Measurements from ENCODE around the gene FBXW8. TPM values are rescaled to one million over a fixed set of nuclear protein-coding genes. Genes with fewer than 3 reads are reported as not detected.

Gene FBXW8
- total RNA-seq, 5 donors from 2014 or later (not counting 1 experiment from before 2014, with no cell fraction given) = 10.7 to 17.9 (median 13.0) TPM

DNA sequence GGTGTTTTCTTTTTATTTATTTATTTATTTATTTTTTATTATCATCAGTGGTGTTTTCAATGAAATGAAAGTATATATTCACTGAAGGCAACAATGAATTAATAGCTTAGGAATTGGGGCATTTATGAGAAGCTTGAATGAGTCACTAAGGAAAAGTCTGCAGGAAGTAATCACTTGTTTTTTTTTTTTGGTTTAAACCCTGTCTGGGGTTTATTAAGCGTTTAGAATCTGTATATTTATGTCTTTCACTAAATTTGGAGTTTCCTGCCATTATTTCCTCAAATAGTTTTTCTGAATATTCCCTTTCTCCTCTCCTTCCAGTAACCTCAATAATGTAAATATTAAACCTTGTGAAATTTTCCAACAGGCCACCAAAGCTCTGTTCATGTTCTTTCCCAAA lies 103.0 kb downstream of the FBXW8 start:
- Histone ChIP-seq H3K36me3 (ENCODE audit: control insufficient read depth in 2 of 2, extremely low read depth in 1 of 2, insufficient read depth in 1 of 2, low read length in 1 of 2) (peaks cover 11 to 26% of the 10 kb centered on the region in 2 donors), H3K4me3 (ENCODE audit: control insufficient read depth in 1 of 2, extremely low read depth in 1 of 2, low read length in 1 of 2) (no peak overlapping the region), H3K4me1 (ENCODE audit: control insufficient read depth in 1 of 2, extremely low read depth in 1 of 2, insufficient read depth in 2 of 2, low read length in 2 of 2) (no peaks in the 10 kb centered on the region), H3K27me3 (replicated peaks in 1 of 2; ENCODE audit: control insufficient read depth in 2 of 2, extremely low read depth in 1 of 2, insufficient read depth in 2 of 2, low read length in 1 of 2) (no peaks in the 10 kb centered on the region), H3K9me3 (no peaks in the 10 kb centered on the region), H3K27ac (ENCODE audit: low read length) (no peak overlapping the region)
- ATAC-seq (replicated peaks in 1 of 4) = no peak
- Mint-ChIP-seq H3K27me3 (no peaks in the 10 kb centered on the region), H3K36me3 (peaks cover 78% of the 10 kb centered on the region), H3K27ac (no peak overlapping the region), H3K4me1 (no peaks in the 10 kb centered on the region), H3K9me3 (peaks cover 4 to 31% (median 11%) of the 10 kb centered on the region in 3 donors), H3K4me3 (no peak overlapping the region)
- ChIA-PET POLR2A (no interaction called here), CTCF (no interaction called here)
- no peak for DNase-seq
- no CpG with 5 or more reads among the region's 1 CpG for WGBS (ENCODE audit: insufficient coverage)

DNA sequence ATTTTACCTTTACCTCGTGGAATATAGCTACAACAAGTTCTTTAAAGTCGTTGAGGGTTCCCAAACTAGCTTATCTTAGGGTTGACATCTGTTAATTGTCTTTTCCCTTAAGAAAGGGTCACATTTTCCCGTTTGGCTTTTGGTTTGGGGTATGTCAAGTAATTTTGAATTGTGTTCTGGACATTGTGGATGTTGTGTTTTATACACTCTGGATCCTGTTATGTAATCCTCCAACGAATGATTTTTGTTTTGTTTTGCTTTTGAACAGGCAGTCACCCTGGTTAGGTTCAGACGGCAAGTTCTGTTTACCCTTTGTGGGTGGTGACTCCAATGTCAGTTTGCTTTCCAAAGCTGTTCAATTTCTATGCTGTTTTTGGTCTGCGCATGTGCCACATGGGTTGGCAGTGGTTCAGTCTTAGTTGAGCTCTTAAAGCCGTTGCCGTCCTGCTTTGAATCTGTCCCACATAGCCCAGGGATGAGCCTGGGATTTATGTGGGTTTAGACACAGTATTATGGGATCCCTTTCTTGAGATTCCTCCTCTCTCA lies 103.7 kb downstream of the FBXW8 start:
- Mint-ChIP-seq H3K27ac (no peak overlapping the region), H3K4me1 (no peaks in the 10 kb centered on the region), H3K36me3 (peaks cover 81% of the 10 kb centered on the region), H3K9me3 (peaks cover 4 to 31% (median 11%) of the 10 kb centered on the region in 3 donors), H3K27me3 (no peaks in the 10 kb centered on the region), H3K4me3 (no peak overlapping the region)
- Histone ChIP-seq H3K9me3 (no peaks in the 10 kb centered on the region), H3K36me3 (ENCODE audit: control insufficient read depth in 2 of 2, extremely low read depth in 1 of 2, insufficient read depth in 1 of 2, low read length in 1 of 2) (peaks cover 11 to 26% of the 10 kb centered on the region in 2 donors), H3K27me3 (replicated peaks in 1 of 2; ENCODE audit: control insufficient read depth in 2 of 2, extremely low read depth in 1 of 2, insufficient read depth in 2 of 2, low read length in 1 of 2) (no peaks in the 10 kb centered on the region), H3K4me3 (ENCODE audit: control insufficient read depth in 1 of 2, extremely low read depth in 1 of 2, low read length in 1 of 2) (no peak overlapping the region), H3K27ac (ENCODE audit: low read length) (no peak overlapping the region), H3K4me1 (ENCODE audit: control insufficient read depth in 1 of 2, extremely low read depth in 1 of 2, insufficient read depth in 2 of 2, low read length in 2 of 2) (no peaks in the 10 kb centered on the region)
- ChIA-PET CTCF (no interaction called here), POLR2A (no interaction called here)
- no peak for DNase-seq
- no peak for ATAC-seq (replicated peaks in 1 of 4)
- whole genome bisulfite sequencing (ENCODE audit: insufficient coverage) = 92% methylated on average over 3 of the region's 8 CpGs

DNA sequence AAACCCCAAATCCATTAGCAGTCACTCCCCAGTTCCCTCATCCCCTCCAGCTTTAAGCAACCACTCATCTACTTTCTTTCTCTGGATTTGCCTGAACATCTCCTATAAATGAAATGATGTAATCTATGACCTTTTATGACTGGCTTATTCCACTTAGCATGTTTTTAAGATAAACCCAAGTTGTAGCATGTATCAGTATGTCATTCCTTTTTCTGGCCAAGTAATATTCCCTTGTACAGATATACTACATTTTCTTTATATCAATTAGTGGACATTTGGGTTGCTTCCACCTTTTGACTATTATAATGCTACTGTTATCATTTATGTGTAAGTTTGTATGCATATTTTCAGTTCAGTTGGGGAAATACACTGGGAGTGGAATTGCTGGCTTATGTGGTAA lies 105.1 kb downstream of the FBXW8 start:
- no peaks in the 10 kb centered on the region for H3K4me1 ChIP-seq (ENCODE audit: control insufficient read depth in 1 of 2, extremely low read depth in 1 of 2, insufficient read depth in 2 of 2, low read length in 2 of 2)
- Mint-ChIP-seq H3K27ac (no peak overlapping the region), H3K4me3 (no peak overlapping the region), H3K36me3 (peaks cover 77% of the 10 kb centered on the region), H3K9me3 (peaks cover 4 to 31% (median 11%) of the 10 kb centered on the region in 3 donors), H3K27me3 (no peaks in the 10 kb centered on the region), H3K4me1 (no peaks in the 10 kb centered on the region)
- H3K27ac ChIP-seq (ENCODE audit: low read length) = no peak overlapping the region
- H3K4me3 ChIP-seq (ENCODE audit: control insufficient read depth in 1 of 2, extremely low read depth in 1 of 2, low read length in 1 of 2) = no peak overlapping the region
- H3K27me3 ChIP-seq (replicated peaks in 1 of 2; ENCODE audit: control insufficient read depth in 2 of 2, extremely low read depth in 1 of 2, insufficient read depth in 2 of 2, low read length in 1 of 2) = no peaks in the 10 kb centered on the region
- ChIA-PET POLR2A (no interaction called here), CTCF (no interaction called here)
- H3K9me3 ChIP-seq = no peaks in the 10 kb centered on the region
- DNase-seq = no peak
- H3K36me3 ChIP-seq (ENCODE audit: control insufficient read depth in 2 of 2, extremely low read depth in 1 of 2, insufficient read depth in 1 of 2, low read length in 1 of 2) = peaks cover 11 to 20% of the 10 kb centered on the region in 2 donors
- ATAC-seq (replicated peaks in 1 of 4) = no peak

DNA sequence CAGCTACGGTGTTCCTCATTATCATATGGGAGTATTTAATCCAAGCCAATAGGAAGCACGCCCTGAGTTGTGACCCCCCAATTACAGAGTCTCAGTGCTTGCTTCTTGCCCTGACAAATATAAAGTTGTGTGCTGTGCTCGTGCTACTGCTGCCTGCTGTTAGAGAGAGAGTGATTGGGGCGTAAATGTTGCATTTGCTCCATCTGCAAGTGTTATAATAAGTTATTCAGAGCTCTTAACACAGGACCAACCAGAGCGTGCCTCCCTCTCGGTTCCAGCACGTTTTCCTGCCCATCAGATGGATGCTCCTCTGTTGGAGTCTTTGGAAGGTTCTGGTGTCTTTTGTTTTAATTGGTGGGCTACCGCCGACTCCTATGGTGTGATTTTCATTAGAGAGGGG lies 107.1 kb downstream of the FBXW8 start:
- no peaks in the 10 kb centered on the region for H3K27me3 Mint-ChIP-seq
- Histone ChIP-seq H3K36me3 (ENCODE audit: control insufficient read depth in 2 of 2, extremely low read depth in 1 of 2, insufficient read depth in 1 of 2, low read length in 1 of 2) (peaks cover 11 to 20% of the 10 kb centered on the region in 2 donors), H3K4me1 (ENCODE audit: control insufficient read depth in 1 of 2, extremely low read depth in 1 of 2, insufficient read depth in 2 of 2, low read length in 2 of 2) (no peaks in the 10 kb centered on the region), H3K9me3 (no peaks in the 10 kb centered on the region), H3K4me3 (ENCODE audit: control insufficient read depth in 1 of 2, extremely low read depth in 1 of 2, low read length in 1 of 2) (no peak overlapping the region), H3K27ac (ENCODE audit: low read length) (no peak overlapping the region), H3K27me3 (replicated peaks in 1 of 2; ENCODE audit: control insufficient read depth in 2 of 2, extremely low read depth in 1 of 2, insufficient read depth in 2 of 2, low read length in 1 of 2) (no peaks in the 10 kb centered on the region)
- no peak overlapping the region for H3K27ac Mint-ChIP-seq
- ChIA-PET POLR2A (no interaction called here), CTCF (interaction anchor here in 1 of 2 donors (0.5 to 0.6 kb wide), 2 partner anchors 318 to 624 kb away, joined by 4 to 5 read pairs; no protein-coding TSS in a partner anchor)
- peaks cover 63% of the 10 kb centered on the region for H3K36me3 Mint-ChIP-seq
- ATAC-seq (replicated peaks in 1 of 4) (no peak), DNase-seq (no peak)
- H3K4me3 Mint-ChIP-seq = no peak overlapping the region
- H3K4me1 Mint-ChIP-seq = no peaks in the 10 kb centered on the region
- H3K9me3 Mint-ChIP-seq = peaks cover 4 to 24% (median 11%) of the 10 kb centered on the region in 3 donors
- WGBS (ENCODE audit: insufficient coverage) = 100% methylated on average over 1 of the region's 9 CpGs

DNA sequence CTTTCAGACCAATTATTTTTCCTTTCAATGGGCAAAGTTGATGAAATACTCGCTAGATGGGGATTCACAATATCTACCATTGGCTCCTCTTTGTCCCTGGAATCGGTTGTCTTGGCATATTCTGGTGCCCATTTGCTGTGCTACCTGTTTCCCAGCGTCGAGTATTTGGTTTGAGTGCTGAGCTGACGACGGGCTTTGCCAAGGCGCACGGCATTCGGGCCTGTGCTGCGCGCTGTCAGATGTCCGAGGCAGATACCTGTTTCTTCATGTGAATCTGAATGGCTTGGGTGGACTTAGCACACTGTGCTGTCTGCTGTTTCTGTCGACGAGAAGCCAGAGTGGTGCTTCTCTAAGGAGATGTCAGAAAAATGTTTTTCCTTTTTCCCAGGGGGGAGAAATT lies 107.5 kb downstream of the FBXW8 start:
- Mint-ChIP-seq H3K27ac (no peak overlapping the region), H3K9me3 (peaks cover 4 to 20% (median 9%) of the 10 kb centered on the region in 3 donors), H3K4me3 (no peak overlapping the region), H3K36me3 (peaks cover 61% of the 10 kb centered on the region), H3K4me1 (no peaks in the 10 kb centered on the region), H3K27me3 (no peaks in the 10 kb centered on the region)
- WGBS (ENCODE audit: insufficient coverage) = 97% methylated on average over 12 of the region's 14 CpGs
- Histone ChIP-seq H3K4me1 (ENCODE audit: control insufficient read depth in 1 of 2, extremely low read depth in 1 of 2, insufficient read depth in 2 of 2, low read length in 2 of 2) (no peaks in the 10 kb centered on the region), H3K36me3 (ENCODE audit: control insufficient read depth in 2 of 2, extremely low read depth in 1 of 2, insufficient read depth in 1 of 2, low read length in 1 of 2) (peaks cover 11 to 22% of the 10 kb centered on the region in 2 donors), H3K9me3 (no peaks in the 10 kb centered on the region), H3K4me3 (ENCODE audit: control insufficient read depth in 1 of 2, extremely low read depth in 1 of 2, low read length in 1 of 2) (no peak overlapping the region), H3K27me3 (replicated peaks in 1 of 2; ENCODE audit: control insufficient read depth in 2 of 2, extremely low read depth in 1 of 2, insufficient read depth in 2 of 2, low read length in 1 of 2) (no peaks in the 10 kb centered on the region), H3K27ac (ENCODE audit: low read length) (no peak overlapping the region)
- POLR2A ChIA-PET = no interaction called here
- CTCF ChIA-PET = no interaction called here
- DNase-seq = no peak
- ATAC-seq (replicated peaks in 1 of 4) = no peak

DNA sequence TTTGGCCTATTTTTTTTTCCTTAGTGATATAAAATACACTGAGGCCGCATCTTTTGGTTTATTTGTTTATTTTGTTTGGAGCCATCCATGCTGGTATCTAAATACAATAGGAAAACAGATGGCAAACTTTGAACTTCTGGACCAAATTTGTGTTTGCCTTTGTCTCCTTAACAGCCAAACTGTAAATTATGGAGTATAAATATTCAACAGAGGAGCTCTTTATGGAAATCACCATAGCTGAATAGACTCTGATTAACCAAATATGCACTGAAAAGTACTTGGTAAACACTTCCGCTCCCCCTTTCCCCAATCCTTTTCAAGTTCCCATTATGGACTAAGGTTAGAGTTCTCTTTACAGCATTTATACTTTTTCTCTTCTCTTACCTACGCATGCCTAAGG lies 107.9 kb downstream of the FBXW8 start:
- H3K36me3 ChIP-seq (ENCODE audit: control insufficient read depth in 2 of 2, extremely low read depth in 1 of 2, insufficient read depth in 1 of 2, low read length in 1 of 2) = peaks cover 11 to 21% of the 10 kb centered on the region in 2 donors
- POLR2A ChIA-PET = no interaction called here
- WGBS (ENCODE audit: insufficient coverage) = no CpG with 5 or more reads among the region's 3 CpGs
- peaks cover 4 to 18% (median 9%) of the 10 kb centered on the region in 3 donors for H3K9me3 Mint-ChIP-seq
- no peak overlapping the region for H3K4me3 ChIP-seq (ENCODE audit: control insufficient read depth in 1 of 2, extremely low read depth in 1 of 2, low read length in 1 of 2)
- no peak for DNase-seq
- H3K27ac ChIP-seq (ENCODE audit: low read length) = no peak overlapping the region
- no peak for ATAC-seq (replicated peaks in 1 of 4)
- H3K4me3 Mint-ChIP-seq = no peak overlapping the region
- H3K4me1 ChIP-seq (ENCODE audit: control insufficient read depth in 1 of 2, extremely low read depth in 1 of 2, insufficient read depth in 2 of 2, low read length in 2 of 2) = no peaks in the 10 kb centered on the region
- no peaks in the 10 kb centered on the region for H3K27me3 ChIP-seq (replicated peaks in 1 of 2; ENCODE audit: control insufficient read depth in 2 of 2, extremely low read depth in 1 of 2, insufficient read depth in 2 of 2, low read length in 1 of 2)
- no peaks in the 10 kb centered on the region for H3K4me1 Mint-ChIP-seq
- H3K36me3 Mint-ChIP-seq = peaks cover 59% of the 10 kb centered on the region
- H3K27me3 Mint-ChIP-seq = no peaks in the 10 kb centered on the region
- H3K27ac Mint-ChIP-seq = no peak overlapping the region
- CTCF ChIA-PET = interaction anchor here in 1 of 2 donors (0.6 kb wide), 1 partner anchor 99 kb away, joined by 3 read pairs; no protein-coding TSS in a partner anchor
- H3K9me3 ChIP-seq = no peaks in the 10 kb centered on the region

DNA sequence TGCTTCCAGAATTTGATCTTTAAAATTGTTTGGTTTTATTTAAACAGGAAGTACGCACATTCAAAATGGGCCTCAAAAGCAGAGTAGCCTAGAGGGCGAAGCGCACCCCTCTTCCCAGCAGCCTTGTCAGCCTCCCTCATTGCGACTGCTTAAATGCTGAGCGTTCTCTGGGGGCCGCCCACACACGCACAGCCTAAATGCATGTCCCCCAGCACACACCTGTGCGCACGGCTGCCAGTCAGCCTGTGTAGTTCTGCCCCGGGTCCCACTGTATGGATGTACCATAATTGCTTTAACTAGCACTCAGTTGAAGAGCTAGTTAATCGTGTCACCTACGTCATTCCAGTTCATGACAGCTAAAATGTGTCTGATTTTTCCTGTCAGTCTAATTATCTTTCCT lies 109.1 kb downstream of the FBXW8 start:
- CTCF ChIA-PET = no interaction called here
- WGBS (ENCODE audit: insufficient coverage) = 98% methylated on average over 10 of the region's 12 CpGs
- Histone ChIP-seq H3K36me3 (ENCODE audit: control insufficient read depth in 2 of 2, extremely low read depth in 1 of 2, insufficient read depth in 1 of 2, low read length in 1 of 2) (peaks cover 10 to 21% of the 10 kb centered on the region in 2 donors), H3K27me3 (replicated peaks in 1 of 2; ENCODE audit: control insufficient read depth in 2 of 2, extremely low read depth in 1 of 2, insufficient read depth in 2 of 2, low read length in 1 of 2) (no peaks in the 10 kb centered on the region), H3K9me3 (no peaks in the 10 kb centered on the region), H3K4me1 (ENCODE audit: control insufficient read depth in 1 of 2, extremely low read depth in 1 of 2, insufficient read depth in 2 of 2, low read length in 2 of 2) (no peaks in the 10 kb centered on the region), H3K27ac (ENCODE audit: low read length) (no peak overlapping the region), H3K4me3 (ENCODE audit: control insufficient read depth in 1 of 2, extremely low read depth in 1 of 2, low read length in 1 of 2) (no peak overlapping the region)
- ATAC-seq (replicated peaks in 1 of 4) (no peak), DNase-seq (no peak)
- no peak overlapping the region for H3K4me3 Mint-ChIP-seq
- H3K36me3 Mint-ChIP-seq = peaks cover 47% of the 10 kb centered on the region
- POLR2A ChIA-PET = no interaction called here
- no peak overlapping the region for H3K27ac Mint-ChIP-seq
- no peaks in the 10 kb centered on the region for H3K4me1 Mint-ChIP-seq
- H3K27me3 Mint-ChIP-seq = no peaks in the 10 kb centered on the region
- H3K9me3 Mint-ChIP-seq = peaks cover 0 to 7% (median 4%) of the 10 kb centered on the region in 3 donors

All from T-cell (primary cell).